Glomerular endothelial cell (primary cell): ENCODE data around the gene MUL1. TPM values are rescaled to one million over a fixed set of nuclear protein-coding genes. Genes with fewer than 3 reads are reported as not detected.
"Not testable (repeated sequence)": the region's sequence is repeated elsewhere in the genome, so short reads cannot be mapped to it uniquely, and the experiment has no call there.

Experiments used
- DNase-seq: peaks from one replicate; pipeline ENCODE4 v3.0.0-alpha.2; 2011; ENCODE audit warnings: low read depth, low spot score; ENCODE audit errors: extremely low read depth
- total RNA-seq: library from RNA; depleted of rRNA; stranded (reverse); fragments of >200 nt; gene quantifications from 2 replicates; pipeline ENCODE4 v1.2.3, GENCODE V29; 2015

MUL1 gene
- total RNA-seq, 1 donor from 2014 or later: 45.4 TPM

DNA sequence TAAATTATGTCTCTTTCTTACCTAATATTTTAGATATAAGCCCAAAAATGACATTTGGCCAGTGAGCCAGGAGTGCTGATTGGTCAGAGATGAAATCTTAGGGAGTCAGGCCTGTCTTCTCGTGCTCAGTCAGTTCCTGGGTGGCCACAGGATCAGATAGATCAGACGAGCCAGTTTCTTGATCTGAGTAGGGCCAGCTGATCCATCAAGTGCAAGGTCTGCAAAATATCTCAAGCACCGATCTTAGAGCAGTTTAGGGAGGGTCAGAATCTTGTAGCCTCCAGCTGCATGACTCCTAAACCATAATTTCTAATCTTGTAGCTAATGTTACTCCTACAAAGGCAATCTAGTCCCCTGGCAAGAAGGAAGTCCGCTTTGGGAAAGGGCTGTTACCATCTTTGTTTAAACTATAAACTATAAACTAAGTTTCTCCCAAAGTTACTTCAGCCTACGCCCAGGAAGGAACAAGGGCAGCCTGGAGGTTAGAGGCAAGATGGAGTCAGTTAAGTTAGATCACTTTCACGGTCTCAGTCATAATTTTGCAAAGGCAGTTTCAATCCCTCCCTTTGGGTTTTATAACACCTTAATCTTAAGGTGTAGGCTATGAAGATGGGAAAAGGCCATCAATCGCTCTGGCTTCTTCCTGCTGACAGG lies 11.8 kb upstream of the MUL1 start:
- not testable (repeated sequence) for DNase-seq

DNA sequence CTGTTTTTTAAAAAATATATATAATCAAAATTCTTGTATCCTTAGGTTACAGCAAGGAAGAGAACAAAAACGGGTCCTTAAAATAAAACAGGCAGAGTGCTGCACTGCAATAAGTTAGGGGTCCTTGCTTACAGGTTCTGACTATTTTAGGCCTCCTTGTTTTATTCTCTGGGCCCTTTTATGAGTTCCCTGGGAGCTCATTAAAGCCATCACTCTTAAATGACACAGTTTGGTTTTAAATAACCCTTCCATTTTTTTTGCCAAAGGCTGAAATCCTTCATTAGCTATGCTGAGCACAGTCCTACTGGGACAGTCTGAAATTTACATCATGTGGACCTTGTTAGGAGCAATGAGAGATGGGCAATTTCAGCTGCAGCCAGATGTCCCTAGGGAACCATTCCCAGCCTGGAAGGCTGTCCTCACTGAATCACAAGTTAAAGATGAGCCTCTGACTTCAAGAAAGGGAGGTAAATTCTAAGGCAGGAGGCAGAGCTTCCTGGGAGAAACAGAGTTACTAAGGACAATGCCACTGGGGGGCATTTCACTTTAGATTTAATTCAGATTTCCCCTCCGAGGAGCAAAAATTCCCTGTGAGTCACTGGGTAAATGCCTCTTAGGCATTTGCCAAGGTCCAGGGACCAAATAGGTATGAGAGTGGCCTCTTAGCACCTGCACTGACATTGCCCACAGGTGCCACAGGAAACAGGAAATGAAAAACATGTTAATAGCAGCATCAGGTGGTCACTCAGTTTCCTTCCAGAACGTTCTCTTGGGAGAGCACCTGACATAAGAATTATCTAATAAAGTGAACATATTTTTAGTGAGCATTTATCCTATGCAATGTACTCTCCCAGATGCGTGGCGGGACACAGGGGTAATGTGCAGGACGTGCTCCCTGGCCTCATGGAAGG lies 3.8 kb upstream of the MUL1 start:
- no peak for DNase-seq

DNA sequence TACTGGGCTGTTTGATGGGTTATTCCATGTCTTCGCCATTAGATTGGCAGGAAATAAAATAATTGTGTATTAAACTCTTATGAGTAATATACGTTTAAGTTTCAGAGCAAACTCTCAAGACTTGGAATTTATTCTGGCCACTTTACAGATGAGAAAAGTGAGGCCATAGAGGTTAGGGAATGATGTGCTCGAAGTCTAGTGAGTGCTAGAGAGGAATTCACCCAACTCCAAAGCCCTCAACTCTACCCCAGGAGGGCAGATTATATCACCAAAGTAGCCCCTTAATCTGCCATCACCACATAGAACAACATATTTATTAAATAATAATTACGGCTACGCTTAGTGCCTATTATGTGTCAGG lies 440 bp upstream of the MUL1 start:
- DNase-seq: no peak

DNA sequence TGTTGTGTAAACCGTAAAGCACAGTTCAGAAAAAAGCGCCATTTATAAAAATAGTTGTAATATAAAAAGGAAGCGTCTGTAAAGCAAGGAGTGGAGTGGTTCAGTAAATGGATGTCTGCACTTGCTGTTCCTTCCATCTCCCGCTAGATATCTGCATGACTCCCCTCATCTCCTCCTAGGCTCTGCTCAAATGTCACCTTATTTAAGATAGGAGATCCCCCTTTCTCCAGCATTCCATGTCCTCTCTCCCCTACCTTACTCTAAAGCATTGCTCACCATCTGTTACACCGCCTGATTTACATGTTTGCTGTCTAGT lies 745 bp downstream of the MUL1 start:
- no peak for DNase-seq

DNA sequence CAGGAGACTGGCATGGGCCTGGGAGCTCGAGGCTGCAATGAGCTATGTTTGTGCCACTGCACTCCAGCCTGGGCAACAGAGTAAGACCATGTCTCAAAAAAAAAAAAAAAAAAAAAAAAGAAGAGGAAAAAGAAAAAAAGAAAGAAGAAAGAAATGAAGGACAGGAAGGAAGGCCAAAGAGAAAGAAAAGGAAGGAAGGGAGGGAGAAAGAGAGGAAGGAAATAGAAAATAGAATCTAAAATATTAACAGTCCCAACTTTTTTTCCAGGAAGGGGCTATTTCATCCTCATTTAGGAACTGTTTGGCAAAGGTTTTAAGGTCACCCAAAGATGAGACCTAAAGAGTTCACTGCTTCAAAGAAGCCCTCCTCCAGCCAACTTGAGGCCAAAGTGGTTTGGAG lies 2.5 kb downstream of the MUL1 start:
- DNase-seq: no peak

DNA sequence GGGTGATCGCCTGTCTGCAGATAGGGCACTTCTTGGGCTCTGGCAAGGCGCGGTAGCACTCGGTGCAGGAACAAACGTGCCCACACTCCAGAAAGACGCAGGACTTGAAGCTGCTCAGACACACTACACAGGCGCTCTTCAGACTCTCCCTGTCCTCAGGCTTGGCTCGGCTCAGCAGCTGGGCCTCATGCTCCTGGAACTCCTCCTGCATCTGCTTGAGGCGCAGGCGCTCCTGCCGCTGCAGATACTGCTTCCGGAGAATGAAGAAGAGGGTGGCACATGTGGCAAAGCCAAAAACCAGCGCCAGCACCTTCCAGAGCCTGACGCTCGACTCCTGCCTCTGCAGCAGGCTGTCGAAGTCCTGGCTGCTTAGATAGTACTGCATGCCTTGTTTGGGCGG lies 7.2 kb downstream of the MUL1 start:
- DNase-seq: no peak

DNA sequence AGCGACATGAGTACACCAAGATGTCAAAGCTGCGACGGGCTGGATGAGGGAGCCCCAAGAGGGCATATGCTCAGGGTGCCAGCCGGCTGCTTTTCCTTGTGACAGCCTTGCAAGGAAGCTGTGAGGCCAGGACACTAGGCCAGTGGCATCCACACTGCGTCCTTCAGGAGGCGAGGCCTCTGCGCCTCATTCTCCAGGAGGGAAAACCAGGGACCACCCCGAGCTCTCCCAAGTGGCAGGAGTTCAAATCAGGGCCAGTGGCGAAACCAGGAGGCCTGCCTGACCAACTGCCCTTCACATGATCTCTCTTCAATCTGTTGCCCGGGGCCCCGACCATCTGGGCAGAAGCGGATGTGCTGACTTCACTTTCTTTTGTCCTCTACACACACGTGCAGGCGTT lies 8.2 kb downstream of the MUL1 start:
- no peak for DNase-seq

DNA sequence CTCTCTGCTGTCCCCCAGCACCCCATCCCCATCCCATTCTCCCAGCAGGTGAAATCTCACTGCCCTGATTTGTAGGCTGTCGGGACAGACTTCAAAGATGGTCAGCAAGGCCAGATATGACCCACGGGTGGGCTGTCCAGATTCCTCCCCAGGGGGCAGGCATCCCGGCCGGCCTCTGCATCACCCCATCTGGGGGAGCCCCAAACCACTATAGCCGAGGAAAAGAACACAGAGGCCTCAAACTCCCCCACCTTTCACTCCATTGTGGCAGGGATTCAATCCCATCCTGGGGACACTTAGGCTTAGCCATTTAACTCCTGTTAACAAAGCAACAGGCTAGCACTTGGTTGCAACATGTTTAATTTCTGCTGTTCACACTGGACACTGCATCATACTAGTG lies 8.8 kb downstream of the MUL1 start:
- no peak for DNase-seq

DNA sequence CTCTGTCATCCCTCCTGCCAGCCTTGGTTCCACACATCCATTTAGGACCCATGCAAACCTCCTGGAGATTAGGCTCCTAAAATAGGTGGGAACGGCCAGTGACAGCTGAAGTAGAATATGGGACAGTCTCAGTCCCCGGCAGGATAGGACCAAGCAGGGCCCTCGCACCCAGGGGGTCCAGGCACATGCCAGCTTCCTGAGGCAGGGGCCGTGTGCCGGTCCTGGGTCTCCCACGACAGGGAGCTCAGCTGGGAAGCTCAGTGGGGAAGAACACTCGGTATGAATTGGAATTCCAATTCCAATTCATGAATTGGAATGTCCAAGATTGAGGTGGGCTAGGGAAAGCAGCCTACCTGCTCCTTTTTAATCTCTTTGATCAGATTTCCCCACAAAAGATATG lies 9.8 kb downstream of the MUL1 start:
- no peak for DNase-seq

DNA sequence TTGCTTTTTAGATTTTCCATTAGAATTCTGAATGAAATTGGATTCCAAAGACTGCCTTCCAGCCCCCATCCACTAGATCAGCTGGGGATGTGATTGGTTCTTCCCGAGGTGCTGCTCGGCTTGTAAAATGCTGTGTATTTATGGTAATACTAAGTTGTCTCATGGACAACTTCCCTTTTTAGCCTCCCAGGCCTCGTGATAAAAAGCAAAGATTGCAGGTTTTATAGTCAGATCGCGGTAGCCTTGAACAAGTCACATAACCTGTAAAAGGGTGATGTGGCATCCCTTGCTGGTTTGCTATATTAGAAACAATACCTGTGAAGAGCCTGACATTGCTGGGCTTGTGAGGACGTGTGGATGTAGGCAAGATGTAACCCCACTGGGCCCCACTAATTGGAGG lies 10.4 kb downstream of the MUL1 start:
- DNase-seq: no peak

DNA sequence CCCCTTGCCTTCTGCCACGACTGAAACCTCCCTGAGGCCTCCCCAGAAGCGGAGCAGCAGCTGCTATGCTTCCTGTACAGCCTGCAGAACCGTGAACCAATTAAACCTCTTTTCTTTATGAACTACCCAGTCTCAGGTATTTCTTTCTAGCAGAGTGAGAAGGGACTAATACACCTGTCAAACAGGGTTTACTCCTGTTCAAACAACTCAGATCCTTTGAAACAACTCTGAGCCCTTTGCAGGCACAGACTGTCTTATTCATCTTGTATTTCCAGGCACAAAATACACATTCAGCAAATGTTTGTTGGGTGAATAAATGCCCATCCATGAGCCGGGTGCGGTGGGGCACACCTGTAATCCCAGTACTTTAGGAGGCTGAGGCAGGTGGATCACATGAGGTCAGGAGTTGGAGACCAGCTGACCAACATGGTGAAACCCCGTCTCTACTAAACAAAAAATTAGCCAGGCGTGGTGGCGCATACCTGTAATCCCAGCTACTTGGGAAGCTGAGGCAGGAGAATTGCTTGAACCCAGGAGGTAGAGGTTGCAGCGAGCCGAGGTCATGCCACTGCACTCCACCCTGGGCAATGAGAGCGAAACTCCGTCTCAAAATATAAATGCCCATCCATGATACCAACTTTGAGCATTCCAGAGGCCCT lies 11.1 kb downstream of the MUL1 start:
- DNase-seq: not testable (repeated sequence)

DNA sequence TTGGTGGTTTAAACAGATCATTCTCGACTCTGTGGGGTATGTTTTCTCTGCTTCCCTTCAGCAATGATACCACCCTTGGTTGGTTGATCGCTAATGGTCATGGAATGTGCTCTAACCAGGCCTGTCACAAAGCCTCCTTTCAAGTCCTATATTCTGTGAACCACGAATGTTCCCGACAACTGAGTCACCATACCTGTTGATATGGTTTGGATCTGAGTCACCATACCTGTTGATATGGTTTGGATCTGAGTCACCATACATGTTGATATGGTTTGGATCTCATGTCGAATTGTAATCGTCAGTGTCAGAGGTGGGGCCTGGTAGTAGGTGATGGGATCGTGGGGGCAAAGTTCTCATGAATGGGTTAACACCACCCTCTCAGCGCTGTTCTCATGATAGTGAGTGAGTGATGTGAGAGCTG lies 11.7 kb downstream of the MUL1 start:
- DNase-seq: no peak

DNA sequence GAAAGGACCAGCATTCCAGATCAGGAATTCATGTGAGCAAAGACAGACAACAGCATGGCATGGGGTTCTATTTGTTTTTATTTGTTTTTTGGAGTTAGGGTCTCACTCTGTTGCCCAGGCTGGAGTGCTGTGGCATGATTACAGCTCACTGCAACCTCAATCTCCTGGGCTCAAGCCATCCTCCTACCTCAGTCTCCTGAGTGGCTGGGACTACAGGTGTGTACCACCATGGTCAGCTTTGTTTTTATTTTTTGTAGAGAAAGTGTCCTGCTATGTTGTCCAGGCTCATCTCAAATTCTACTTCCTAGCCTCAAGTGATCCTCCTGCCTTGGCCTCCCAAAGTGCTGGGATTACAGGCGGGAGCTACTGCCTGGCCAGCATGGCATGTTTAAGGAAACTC lies 12.3 kb downstream of the MUL1 start:
- DNase-seq: no peak

DNA sequence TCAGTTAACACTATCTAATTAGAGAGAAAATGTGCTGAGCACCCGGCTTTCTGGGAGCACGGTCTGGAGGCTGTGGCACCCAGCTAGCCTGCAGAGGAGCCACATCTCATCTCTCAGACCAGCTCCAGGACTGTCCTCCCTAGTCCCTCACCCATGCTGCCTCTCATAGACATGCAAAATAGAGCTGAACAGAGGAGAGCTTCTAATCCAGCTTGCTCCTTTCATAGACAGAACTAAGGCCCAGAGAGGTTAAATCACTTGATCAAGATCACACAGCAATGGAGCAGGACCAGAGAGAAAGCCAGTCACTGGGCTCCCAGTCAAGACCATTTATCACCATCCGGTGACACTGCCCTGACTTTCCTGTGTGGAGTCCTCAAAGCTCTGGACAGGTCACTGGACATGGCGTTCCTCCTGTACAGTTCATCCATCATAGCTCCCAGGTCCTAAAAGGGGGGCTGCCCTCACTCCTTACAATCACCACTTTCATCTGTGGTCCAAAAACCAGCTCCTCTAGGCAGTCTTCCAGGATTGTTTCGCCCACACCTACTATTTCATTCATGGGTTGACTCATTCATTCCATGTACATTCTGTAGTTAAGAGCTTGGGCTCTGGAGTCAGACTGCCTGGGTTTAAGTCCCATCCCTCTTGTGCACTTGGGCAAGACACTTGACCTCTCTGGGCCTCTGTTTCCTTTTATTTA lies 13.2 kb downstream of the MUL1 start:
- peak; percentile 29 for DNase-seq

DNA sequence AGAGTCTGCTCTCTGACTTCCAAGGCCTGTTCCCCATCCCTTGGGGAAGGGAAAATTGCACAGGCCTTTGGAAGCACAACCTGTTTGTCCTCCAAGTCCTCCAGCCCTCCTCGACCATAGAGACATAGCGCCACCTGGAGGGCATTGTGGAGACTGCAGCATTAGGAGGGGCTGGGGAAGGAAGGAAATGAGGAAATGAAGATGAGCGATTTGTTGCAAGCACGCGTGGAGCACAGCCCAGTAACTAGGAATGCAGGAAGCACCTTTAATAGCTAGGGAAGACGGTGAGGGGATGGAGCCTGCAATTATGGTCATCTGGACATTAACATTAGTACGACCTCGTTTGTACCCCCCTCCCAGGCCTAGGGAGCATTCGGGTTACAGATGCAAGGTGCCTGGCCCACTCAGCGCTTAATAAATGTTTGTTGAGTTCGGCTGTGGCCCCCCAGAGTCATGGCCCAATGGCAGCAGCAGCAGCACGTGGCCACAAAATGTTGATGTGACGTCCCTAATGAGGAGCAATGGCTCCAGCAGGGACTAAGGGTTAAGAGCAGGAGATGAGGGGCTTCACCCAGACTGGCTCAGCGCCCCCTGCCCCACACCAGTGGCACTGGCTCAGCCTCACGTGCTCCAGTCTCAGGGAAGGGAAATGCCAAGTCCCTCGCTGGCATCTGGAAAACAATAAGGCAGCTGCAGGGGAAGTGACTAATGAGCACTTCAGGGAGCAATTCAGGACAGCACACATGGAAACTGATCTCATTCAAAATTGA lies 13.9 kb downstream of the MUL1 start:
- DNase-seq: peak; percentile 85

DNA sequence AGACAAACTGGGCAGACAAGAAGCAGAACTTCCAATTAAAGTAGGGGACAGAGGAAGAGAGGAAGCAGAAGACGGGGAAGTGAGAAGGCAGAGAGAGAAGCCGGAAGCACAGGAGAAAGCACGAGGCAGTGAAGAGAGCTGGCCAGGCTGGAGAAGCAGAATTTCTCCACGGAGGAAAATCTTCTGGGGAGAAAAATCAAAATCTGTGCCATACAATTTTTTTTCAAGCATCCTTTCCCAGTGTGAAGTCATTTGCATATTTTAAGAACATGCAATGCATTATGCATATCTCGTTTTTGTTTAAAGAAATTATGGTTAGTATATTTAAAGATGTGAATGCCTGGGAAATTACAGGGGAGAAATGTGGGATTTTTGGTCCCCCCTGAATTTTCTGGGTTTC lies 14.6 kb downstream of the MUL1 start:
- DNase-seq: no peak

DNA sequence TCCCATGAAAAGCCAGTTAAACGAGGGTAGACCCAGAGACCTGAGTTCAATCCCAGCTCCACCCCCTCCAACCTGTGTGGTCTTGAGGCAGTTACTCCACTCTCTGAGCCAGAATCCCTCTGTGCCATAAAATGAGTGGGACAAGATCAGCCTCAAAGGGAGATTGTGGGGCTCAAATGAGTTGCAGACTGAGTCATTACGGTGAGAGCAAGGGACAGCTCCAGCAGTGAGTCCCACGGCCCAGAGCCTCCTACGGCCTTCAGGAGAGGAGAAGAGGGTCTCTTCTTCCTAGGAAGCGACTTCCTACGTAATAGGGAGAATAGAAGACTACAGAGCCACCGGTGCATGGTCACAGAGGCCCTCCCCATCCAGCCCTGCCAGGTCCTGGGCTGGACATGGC lies 15.2 kb downstream of the MUL1 start:
- no peak for DNase-seq

DNA sequence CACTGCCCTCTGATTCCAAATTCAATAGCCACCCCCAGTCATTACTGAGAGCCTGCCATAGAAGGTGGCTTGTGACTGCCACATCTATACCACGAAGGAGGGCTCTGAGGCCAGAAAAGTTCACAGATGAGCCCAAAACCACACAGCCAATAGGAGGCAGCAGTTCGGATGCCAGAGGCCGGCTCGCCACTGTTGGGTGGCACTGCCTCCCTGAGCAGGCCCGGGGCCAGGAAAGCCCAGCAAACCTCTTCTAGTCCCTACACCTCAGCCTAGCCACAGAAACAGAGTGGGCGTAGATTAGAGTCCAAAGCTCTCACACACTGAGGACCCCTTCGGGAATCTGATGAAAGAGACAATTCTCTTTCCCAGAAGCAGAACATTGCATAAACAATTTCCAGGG lies 16.1 kb downstream of the MUL1 start:
- no peak for DNase-seq

DNA sequence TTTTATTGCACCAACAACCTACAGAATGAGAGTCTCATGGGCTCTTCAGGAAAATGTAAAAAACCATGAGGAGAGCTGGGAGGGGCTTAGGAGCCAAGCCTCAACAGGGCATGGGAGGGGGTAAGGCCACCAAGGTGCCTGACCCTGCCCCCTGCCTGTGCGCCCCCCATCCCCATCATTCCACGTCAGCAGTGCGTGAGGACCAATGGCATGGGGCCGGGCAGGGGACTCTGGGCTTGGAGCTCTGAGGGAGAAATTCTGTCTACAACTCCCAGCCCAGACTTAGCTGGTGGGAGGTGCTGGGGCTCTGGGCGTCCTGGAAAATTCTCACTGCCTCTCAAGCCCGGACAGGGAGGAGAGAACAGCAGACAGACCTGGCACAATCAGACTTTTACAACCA lies 16.8 kb downstream of the MUL1 start:
- DNase-seq: no peak

DNA sequence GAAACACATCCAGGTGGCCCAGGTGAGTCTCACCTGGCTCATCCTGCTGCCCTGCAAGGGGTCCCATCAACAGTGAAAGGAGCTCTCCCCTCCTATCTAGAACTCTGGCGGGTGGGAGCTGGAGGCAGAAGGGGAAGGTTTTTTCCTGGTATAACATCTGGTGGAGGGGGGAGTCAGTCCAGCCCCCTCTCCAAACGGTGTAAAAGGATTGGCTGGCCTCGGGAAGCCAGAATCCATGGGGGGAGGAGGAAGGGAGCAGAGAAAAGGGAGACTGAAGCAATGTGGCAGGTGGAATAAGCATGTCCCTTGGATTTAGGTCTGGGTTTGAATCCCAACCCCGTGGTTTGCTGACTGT lies 20.7 kb downstream of the MUL1 start:
- DNase-seq: no peak
